Mammary epithelial cell (primary cell): Measurements from ENCODE around the gene PDE8B.

Experiments used
- EZH2 ChIP-seq: IDR thresholded peaks from 2 replicates; pipeline ENCODE4 v1.6.1; 2012; ENCODE audit warnings: low read length, inconsistent platforms, borderline replicate concordance
- TF ChIP-seq, protein P1 (sequence below), 2 donors: IDR thresholded peaks in 1 of 2; conservative IDR thresholded peaks in 1 of 2; 2 replicates each; pipeline ENCODE4 v1.5.1; 2011 to 2012; ENCODE audit warnings: inconsistent platforms in 2 of 2, low read length in 2 of 2, mild to moderate bottlenecking in 2 of 2, control low read depth in 1 of 2, low read depth in 1 of 2; ENCODE audit not compliant: insufficient read depth in 1 of 2; ENCODE audit errors: extremely low read depth in 1 of 2

DNA sequence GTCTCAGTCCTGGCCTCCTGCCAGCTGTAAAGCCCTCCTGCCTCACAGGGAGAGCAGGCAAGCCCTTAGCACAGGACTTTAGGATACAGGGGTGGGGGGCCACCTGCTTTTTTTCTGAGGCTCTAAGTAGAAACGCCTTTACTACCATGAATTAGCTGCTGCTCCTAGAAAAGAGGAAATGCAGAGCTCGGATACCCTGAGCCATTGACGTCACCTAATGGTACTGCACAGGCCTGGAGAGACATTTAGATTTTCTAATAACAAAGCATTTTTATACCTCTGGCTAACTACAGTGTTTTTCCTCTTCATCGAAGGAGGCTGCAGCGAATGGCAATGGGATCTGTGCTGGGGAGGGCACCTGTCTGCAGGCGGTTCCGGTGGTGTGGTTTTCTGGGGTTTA is 144.6 kb downstream of the PDE8B start:
- TF ChIP-seq, protein P1, sequence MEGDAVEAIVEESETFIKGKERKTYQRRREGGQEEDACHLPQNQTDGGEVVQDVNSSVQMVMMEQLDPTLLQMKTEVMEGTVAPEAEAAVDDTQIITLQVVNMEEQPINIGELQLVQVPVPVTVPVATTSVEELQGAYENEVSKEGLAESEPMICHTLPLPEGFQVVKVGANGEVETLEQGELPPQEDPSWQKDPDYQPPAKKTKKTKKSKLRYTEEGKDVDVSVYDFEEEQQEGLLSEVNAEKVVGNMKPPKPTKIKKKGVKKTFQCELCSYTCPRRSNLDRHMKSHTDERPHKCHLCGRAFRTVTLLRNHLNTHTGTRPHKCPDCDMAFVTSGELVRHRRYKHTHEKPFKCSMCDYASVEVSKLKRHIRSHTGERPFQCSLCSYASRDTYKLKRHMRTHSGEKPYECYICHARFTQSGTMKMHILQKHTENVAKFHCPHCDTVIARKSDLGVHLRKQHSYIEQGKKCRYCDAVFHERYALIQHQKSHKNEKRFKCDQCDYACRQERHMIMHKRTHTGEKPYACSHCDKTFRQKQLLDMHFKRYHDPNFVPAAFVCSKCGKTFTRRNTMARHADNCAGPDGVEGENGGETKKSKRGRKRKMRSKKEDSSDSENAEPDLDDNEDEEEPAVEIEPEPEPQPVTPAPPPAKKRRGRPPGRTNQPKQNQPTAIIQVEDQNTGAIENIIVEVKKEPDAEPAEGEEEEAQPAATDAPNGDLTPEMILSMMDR (conservative IDR thresholded peaks at IDR 0.05 in 1 of 2, IDR thresholded peaks at IDR 0.05 in 1 of 2; ENCODE audit: extremely low read depth in 1 of 2, insufficient read depth in 1 of 2, low read depth in 1 of 2, low read length in 2 of 2), result no peak
- no peak for TF ChIP-seq EZH2
